HEK293T (cell line): Measurements from ENCODE around the gene OR2F1.

Experiments
- FOXM1 ChIP-seq: fragments of 450-650 bp; IDR thresholded peaks from 2 replicates; pipeline ENCODE4 v1.6.1; 2017; ENCODE audit warnings: mild to moderate bottlenecking, borderline replicate concordance
- SP1 ChIP-seq: fragments of 450-650 bp; IDR thresholded peaks from 2 replicates; pipeline ENCODE4 v1.6.1; 2017
- TARDBP ChIP-seq: fragments of 450-650 bp; IDR thresholded peaks from 2 replicates; pipeline ENCODE4 v1.6.1; 2016

GRCh38 chr7:144001543-144001942, 46.9 kb downstream of the OR2F1 start:
- TF ChIP-seq FOXM1 (no peak), SP1 (no peak), TARDBP (no peak)
